GM18870 (cell line): ENCODE results near the gene ARHGAP35.
"Not testable (repeated sequence)": the region's sequence is repeated elsewhere in the genome, so short reads cannot be mapped to it uniquely, and the experiment has no call there.

Experiments
- ATAC-seq: cut with Tn5 transposase; IDR thresholded peaks from one replicate; pipeline ENCODE4 v1.9.1; 2021; ENCODE audit warnings: moderate library complexity; ENCODE audit not compliant: unreplicated experiment

ARHGAP35 gene

DNA sequence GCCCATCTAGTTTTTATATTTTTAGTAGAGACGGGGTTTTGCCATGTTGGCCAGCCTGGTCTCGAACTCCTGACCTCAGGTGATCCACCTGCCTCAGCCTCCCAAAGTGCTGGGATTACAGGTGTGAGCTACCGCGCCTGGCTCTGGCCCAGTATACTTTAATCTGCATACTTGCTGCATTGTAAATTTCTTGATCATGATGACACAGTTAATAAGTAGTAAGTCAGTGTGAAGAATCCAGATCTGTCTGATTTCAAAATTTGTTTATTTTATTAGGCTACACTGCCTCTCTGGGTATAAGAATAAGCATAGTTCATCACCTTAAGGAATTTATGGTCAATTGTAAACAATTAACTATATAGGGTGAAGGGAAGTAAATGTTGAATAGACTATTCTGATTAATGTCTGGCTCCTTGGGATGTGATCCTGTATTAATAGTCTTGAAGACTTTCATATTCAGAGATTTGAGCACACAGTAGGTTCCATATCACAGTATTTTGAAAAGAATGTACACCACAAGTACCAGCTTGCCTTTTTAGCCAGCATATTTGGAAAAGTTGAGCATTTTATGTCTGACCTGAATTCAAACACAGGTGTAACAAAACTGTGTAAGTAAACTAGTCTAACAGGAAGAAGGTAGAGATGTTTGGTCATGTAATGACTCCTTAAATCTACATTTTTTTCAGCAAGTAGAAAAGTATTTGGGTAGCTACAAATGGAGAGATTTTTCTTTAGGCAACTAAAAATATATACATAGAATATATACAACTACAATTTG, 7.4 kb downstream of the ARHGAP35 start:
- no peak for ATAC-seq

DNA sequence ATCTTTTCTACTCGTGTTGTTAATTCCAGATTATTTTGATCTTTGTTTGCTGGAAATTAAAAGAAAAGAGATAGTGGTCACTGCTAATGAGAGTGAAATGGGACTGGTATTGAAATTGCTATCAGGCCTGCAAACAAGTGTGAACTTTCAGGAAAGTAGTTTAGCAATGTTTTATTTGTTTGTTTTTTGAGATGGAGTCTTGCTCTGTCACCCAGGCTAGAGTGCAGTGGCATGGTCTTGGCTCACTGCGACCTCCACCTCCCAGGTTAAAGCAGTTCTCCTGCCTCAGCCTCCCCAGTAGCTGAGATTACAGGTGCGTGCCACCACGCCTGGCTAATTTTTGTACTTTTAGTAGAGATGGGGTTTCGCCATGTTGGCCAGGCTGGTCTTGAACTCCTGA, 10.4 kb downstream of the ARHGAP35 start:
- ATAC-seq: not testable (repeated sequence)

DNA sequence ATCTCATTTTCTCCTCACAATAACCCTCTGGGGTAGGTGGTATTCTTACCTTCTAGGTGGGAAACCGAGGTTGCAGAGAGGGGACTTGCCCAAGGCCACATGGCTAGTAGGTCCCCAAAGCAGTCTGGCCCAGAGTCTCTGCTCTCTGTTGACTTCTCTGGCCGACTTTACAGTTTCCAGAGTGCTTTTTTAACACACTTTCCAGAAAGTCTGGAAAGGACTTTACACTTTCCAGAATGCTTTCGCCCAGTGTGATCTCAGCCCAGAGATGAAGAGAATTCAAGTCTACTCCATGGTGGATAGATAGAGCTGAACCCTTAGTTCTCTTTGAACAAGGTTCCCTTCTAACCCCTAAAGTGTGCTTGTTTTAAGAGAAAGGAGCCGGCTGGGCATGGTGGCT, 12.2 kb downstream of the ARHGAP35 start:
- no peak for ATAC-seq

DNA sequence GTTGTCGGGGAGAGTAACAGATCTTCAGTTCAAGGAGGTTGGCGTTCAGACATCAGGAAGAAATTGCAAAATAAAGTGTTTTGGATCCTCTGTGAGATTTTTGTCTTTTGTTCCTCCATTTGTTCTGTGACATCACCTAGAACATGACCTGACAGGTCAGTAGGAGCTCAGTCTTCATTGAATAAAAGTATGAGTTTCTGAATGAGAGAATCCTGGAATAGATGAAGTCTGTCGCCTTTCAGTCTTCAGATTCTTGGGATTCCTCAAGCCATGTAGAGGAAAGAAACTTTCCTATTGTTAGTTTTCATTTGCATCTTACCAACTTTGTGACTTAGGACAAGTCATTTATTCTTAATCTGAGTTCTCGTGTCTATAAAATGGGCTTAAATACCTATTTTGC, 14.4 kb downstream of the ARHGAP35 start:
- no peak for ATAC-seq

DNA sequence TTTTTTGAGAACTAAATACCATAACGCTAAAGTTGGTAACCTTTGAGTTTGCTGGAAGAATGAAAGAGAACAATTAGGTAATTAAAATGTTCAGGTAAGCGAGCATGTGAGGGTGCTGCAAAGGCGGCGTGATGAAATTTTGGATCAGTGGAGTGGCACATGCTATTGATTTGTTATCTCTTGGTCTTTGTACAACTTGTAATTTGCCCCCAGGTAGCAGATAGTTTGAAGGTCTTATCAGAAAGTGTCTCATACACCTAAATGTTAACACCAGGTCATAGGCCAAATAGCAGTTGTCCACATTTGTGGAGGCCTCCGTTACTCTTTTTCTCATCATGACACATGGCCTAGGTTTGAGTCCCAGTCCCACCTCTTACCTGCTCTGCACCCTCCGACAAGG, 14.9 kb downstream of the ARHGAP35 start:
- no peak for ATAC-seq

DNA sequence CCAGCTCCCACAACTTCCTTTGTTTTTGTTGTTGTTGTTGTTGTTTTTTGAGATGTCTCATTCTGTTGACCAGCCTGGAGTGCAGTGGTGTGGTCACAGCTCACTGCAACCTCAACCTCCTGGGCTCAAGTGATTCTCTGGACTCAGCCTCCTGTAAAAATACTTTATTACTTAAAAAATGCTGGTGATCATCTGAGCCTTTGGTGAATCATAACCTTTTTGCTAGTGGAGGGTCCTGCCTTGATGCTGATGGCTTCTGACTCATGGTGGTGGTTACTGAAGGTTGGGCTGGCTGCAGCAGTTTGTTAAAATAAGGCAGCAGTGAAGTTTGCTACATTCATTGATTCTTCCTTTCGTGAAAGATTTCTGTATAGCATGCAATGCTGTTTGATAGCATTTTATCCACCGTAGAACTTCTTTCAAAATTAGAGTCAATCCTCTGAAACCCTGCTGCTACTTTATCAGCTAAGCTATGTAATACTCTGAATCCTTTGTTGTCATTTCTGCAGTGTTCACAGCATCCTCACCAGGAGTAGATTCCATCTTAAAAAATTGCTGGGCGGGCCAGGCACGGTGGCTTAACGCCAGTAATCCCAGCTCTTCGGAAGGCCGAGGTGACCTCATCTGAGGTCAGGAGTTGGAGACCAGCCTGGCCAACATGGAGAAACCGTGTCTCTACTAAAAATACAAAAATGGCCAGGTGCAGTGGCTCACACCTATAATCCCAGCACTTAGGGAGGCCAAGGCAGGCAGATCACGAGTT, 18.0 kb downstream of the ARHGAP35 start:
- ATAC-seq: no peak

DNA sequence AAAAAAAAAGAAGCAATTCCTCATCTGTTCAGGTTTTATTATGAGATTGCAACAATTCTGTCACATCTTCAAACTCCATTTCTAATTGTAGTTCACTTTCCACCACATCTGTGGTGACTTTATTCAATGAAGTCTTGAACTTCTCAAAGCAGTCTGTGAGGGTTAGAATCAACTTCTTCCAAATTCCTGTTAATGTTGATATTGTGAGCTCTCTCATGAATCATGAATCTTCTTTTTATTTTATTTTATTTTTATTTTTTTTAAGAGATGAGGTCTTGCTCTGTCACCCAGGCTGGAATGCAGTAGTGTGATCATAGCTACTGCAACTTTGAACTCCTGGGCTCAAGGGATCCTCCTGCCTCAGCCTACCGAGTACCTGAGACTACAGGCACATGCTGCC, 19.6 kb downstream of the ARHGAP35 start:
- no peak for ATAC-seq

DNA sequence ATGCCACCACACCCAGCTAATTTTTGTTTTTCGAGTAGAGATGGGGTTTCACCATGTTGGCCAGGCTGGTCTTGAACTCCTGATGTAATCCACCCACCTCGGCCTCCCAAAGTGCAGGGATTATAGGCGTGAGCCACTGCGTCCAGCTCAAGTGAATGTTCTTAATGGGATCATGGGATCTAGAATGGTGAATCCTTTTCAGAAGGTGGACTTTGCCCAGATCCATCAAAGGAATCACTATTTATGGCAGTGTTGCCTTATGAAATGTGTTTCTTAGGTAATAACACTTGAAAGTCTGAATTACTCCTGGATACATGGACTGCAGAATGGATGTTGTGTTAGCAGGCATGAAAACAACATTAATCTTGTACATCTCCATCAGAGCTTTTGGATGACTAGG, 20.3 kb downstream of the ARHGAP35 start:
- ATAC-seq: no peak

DNA sequence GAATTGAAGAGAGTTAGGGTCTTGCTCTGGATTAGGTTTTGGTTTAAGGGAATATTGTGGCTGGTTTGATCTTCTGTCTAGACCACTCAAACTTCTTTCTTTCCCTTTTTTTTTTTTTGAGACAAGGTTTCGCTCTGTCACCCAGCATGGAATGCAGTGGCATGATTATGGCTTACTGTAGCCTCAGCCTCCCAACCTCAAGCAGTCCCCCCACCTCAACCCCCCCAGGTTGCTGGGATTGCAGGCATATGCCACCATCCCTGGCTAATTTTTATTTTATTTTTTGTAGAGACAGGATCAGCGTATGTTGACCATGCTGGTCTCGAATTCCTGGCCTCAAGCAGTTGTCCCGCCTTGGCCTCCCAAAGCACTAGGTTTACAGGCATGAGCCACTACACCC, 21.2 kb downstream of the ARHGAP35 start:
- no peak for ATAC-seq

DNA sequence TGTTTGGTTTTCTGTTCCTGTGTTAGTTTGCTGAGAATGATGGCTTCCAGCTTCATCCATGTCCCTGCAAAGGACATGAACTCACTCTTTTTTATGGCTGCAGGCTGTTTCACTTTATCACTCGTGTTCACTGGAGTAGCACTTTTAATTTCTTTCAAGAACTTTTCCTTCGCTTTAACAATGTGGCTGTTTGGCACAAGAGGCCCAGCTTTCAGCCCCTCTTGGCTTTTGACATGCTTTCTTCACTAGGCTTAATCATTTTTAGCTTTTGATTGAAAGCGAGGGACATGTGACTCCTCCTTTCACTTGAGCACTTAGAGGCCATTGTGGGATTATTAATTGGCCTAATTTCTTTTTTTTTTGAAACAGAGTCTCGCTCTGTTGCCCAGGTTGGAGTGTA, 22.0 kb downstream of the ARHGAP35 start:
- not testable (repeated sequence) for ATAC-seq

DNA sequence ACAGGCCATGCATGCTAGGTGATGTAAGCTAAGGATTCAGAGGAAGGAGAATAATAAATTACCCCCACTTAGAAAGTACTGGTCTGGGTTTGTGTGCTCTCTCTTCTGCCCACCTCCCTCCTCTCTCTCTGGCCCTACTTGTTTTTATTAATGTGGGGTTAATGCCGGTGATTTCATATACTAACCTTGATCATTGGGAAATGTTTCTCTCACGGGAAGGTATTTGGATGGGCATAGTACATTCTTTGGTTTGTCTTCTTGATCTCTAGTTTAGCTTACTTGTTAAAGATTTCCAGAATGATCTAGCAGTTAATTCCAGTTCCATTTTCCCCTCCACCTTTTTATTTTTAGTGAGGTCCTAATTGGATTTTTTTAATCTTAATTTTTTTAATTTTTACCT, 24.6 kb downstream of the ARHGAP35 start:
- ATAC-seq: no peak

DNA sequence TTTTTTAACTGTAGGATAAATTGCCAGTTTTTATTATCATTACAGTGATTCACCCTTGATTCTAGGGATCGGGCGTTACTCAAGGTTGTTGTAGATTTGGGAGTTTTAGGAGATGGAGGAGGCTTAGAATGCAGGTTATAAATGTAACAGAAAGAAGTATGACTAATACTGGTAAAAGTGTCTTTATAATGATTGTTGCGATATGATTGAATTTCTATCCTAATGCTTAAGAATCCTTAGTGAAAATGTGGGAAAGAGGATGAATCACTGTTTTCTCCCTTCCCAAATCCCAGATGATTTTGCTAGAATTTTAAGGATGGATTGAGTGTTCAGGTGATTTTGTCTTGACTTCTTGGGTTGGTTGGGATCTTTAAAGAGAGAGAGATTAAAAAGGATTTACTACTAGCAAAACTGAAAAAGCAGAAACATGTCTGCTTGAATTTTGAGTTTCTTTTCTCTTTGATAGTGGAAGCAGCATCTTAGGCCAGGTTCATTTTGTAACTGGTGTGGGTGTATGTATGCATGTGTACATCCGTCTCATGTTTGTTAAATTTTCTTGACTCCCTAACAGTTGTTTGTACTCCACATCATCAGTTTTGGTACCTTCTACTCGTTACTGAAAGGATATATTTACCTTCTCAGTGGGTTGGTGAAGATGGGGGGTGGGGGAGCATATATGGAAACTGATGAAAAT, 25.9 kb downstream of the ARHGAP35 start:
- ATAC-seq: no peak

DNA sequence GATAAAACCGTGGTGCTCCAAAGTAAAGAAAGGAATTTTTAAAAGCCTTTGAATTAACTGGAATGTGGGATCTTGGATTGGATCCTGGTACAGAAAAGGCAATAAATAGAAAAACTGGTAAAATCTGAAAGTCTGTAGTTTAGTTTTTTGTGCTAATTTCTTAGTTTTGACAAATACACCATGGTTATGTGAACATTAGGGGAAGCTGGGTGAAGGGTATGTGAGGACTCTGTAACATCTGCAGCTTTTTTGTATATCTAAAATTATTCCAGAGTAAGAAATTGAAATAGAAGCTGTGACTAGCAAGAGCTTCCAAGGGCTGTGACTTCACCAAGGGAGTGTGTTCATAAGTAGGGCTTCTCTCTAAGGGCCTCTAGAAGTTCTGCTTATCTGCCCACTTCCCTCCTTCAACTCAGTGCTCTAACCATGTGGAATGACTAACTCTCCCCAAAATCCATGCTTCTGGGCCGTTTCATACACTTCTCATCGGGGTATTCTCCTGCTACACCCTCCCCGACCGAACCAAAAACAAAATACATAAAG, 26.5 kb downstream of the ARHGAP35 start:
- ATAC-seq: no peak

DNA sequence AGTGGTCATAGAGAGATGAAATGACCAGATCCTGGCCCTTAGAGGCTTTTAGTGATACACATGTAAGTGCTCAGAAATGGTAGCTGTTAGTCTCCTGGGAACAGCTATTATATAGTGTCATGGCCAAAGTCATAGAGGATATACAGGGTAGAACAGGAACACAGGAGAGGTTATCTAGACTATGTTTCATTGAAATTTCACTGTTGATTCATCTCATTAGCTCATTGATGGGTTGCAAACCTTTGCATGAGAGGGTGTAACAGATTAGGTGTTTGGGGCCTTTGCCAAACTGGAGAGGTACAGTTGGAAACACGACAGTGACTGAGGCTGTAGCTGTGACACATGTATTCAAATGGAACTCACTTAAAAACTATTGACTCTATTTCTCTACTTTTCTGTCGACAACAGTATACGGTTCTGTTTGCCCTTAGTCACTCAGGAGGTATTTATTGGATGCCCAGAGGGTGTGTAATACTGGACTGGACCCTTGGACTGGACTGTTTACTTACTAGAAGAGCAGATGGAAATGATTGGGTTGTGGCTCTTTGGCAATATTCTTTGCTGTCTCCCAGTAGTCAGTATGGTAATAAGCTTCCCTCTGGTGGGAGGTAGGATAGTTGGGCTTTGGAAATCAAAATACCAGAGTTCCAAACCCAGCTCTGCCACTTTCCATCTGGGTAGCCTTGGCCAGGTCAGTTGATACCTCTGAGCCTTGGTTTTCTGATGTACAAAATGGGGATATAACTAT, 29.8 kb downstream of the ARHGAP35 start:
- no peak for ATAC-seq

DNA sequence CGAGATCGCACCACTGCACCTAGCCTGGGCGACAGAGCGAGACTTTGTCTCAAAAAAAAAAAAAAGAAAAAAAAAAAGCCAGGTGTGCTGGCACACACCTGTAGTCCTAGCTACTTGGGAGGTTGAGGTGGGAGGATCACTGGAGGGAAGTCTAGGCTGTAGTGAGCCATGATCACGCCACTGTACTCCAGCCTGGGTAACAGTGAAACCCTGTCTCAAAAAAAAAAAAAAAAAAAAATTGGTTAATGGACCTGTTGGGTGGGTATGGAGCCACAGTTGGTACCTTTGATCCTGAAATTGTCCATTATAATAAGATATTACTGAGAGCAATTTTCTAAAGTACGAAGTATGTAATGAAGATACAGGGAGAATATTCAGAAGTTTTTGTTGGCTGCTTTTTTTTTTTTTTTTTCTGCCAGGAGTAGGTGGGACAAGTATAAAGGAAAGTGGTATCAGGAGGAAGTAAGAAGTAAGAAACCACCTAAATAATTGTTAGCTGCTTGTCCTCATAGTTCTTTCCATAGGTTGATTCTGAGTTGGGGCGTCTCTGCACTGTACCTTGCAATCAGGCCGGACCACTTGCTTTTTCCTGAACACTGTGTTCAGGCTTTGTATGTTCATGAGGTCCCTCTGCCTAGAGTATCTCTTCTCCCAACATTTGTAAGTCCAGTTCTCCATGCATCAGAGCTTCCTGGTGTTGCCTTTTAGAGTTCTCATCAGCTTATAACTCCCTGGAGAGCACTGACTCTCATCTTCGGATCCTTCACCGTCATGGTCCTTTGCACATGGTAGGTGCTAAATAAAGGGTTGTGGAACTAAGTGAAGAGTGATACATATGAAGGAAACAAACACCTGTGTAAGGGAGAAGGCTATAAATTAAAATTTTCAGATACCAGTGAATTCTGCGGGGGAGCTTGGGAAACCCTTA, 31.7 kb downstream of the ARHGAP35 start:
- no peak for ATAC-seq

DNA sequence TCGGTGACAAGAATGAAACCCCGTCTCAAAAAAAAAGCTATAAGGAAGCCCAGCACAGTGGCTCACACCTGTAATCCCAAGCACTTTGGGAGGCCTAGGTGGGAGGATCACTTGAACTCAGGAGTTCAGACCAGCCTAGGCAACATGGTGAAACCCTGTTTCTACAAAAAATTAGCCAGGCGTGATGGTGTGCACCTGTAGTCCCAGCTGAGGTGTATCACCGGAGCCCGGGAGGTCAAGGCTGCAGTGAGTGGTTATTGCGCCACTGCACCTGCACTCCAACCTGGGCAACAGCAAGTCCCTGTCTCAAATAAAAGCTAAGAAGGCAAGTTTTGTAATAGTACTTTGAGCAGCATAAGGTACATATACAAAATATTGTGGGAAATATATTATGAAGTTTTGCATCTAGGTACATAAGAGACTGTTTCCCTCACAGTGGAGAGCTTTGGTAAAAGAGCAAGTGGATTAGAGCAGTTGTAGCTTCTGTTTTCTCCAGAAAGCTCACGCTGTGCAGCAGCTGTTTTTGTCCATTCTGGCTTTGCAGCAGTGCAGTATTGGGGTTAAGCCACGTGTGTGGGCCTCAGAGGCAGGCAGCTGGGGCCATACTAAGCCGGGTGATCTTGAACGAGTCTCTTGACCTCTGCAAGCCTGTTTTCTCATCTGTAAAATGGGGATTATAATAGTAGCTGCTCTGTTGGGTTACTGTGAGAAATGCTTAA, 35.4 kb downstream of the ARHGAP35 start:
- ATAC-seq: no peak

DNA sequence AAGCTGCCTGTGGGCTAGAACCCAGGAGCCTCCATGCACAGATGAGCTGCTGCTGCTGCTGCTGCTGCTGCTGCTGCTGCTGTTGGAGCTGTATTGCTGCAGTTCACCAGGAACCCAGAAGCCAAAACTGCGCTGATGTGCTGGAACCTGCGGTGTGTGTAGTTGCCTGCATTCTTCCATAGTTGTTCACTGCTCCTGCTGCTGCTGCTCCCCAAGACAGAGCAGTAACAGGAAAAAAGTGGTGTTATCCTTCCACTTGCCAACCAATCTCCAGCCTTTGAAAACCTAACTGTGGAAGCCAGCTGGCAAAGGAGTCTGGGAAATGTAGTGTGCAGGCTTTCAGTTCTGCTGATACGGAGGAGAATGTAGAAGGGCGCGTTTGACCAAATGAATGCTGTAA, 37.9 kb downstream of the ARHGAP35 start:
- no peak for ATAC-seq

DNA sequence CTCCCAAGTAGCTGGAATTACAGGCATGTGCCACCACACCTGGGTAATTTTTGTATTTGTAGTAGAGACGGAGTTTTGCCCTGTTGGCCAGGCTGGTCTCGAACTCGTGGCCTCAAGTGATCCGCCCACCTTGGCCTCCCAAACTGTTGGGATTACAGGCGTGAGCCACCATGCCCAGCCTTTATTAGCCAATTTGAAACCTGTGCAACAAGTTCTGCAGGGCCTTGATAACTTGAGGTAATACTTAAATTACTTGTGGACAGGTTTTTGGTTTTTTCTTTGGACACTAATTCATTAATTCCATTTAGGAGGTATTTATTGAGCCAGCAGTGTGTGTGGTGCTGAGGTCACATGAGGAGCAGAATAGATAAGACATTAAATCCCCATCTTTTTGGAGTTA, 39.5 kb downstream of the ARHGAP35 start:
- ATAC-seq: no peak

DNA sequence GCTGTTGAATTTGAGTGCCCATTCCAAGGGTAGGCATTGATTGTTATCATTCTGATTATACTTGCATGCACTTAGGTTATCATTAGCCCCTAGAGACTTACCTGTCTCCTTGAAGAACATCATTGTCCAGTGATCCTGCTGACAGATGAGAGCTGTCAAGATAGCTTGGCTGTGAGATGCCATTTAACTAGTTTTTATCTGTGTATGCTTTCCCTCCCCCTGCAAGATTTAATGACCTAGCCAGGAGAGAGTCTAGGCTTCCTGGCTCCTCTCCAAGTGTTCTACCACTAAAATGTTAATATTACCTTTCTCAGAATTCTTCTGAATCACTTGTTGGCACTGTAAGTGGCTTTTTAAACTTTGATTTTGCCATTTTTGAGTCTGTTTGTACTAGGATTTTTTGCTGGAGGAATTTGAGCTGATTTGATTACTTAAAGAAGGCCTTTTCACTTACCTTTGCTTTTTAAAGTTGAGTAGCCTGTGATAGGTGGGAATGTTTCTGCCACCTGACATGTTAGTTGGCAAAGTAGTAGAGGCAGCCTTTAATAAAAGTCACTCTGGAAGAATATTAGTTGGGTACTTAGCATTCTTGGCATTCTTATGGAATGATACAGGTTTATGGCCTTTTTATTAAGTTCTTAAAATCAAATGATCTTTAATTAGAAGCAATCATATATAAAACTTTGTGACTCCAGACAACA, 41.1 kb downstream of the ARHGAP35 start:
- ATAC-seq: no peak
